BLaER1 (cell line): ENCODE measurements around the gene DIO3.
A peak's percentile ranks its signal among the peaks of the same experiment; 100 is the strongest.
"Not testable (repeated sequence)": the region's sequence is repeated elsewhere in the genome, so short reads cannot be mapped to it uniquely, and the experiment has no call there.

Experiments used
- H3K27ac ChIP-seq: shearing (Covaris generic); formaldehyde crosslinking; 2 replicates; pipeline ENCODE4 v1.8.1; 2022
- H3K27me3 ChIP-seq: shearing (Covaris generic); formaldehyde crosslinking; 2 replicates; pipeline ENCODE4 v1.8.1; 2022
- H3K36me3 ChIP-seq: shearing (Covaris generic); formaldehyde crosslinking; 2 replicates; pipeline ENCODE4 v1.8.1; 2022
- H3K4me1 ChIP-seq: shearing (Covaris generic); formaldehyde crosslinking; 2 replicates; pipeline ENCODE4 v1.8.1; 2022
- H3K4me2 ChIP-seq: shearing (Covaris generic); formaldehyde crosslinking; 2 replicates; pipeline ENCODE4 v1.8.1; 2022
- H3K4me3 ChIP-seq: shearing (Covaris generic); formaldehyde crosslinking; 2 replicates; pipeline ENCODE4 v1.8.1; 2022
- H3K9ac ChIP-seq: shearing (Covaris generic); formaldehyde crosslinking; 2 replicates; pipeline ENCODE4 v1.8.1; 2022
- H3K9me3 ChIP-seq: shearing (Covaris generic); formaldehyde crosslinking; 2 replicates; pipeline ENCODE4 v1.8.1; 2022
- H4K20me1 ChIP-seq: shearing (Covaris generic); formaldehyde crosslinking; 2 replicates; pipeline ENCODE4 v1.8.1; 2022
- Cebpa-rat ChIP-seq: shearing (Covaris generic); IDR thresholded peaks from 2 replicates; pipeline ENCODE4 v1.8.1; 2022

Gene DIO3

DNA sequence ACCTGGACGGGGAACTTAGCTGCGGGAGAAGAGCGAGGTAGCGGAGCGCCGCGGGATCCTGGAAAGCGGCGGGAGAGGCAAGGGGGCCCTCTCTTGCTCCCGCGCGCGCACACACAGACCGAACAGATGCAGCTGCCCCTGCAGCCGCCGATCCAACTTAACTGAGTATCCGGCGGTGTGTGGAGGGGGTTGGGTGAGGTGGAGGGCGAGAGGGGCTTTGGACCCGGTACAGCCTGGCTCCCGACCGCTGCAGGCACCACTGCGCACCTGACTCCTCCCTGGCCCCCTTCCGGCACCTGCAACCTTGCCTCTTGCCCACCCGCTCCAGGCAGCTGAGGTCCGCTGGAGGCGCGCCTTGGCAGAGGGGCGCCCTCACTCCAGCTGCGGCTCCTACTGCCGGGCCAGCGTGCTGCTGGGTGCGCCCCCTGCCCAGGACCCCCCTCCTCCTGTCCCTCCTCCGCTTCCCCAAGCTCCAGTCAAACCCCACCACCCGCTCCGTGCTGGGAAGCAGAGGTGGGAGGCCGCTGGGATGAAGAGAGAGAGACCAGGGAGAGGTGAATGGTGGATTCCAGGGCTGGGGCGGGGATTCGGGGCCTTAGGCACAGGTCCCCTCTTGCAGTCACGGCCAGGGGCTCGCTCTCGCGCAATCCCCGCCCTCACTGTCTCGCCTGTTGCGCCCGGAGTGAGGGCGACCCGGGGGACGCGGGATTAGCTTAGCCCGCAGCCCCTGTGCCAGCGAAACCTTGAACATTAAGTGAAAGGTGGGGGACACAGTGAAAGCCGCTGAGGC is 2.6 kb downstream of the DIO3 start:
- H3K27ac ChIP-seq = no peak overlapping the region
- no peak overlapping the region for H3K9ac ChIP-seq
- peaks cover 22% of the 10 kb centered on the region for H3K9me3 ChIP-seq
- H3K4me1 ChIP-seq = peaks cover 38% of the 10 kb centered on the region
- H3K36me3 ChIP-seq = no peaks in the 10 kb centered on the region
- H4K20me1 ChIP-seq = peaks cover 40% of the 10 kb centered on the region
- H3K4me2 ChIP-seq = peak overlapping the region; percentile 80
- H3K4me3 ChIP-seq = peak overlapping the region; percentile 40
- no peak for TF ChIP-seq Cebpa-rat
- H3K27me3 ChIP-seq = peaks cover 85% of the 10 kb centered on the region

- Histone ChIP-seq H3K36me3 (no peaks in the 10 kb centered on the region), H3K27me3 (peaks cover 79% of the 10 kb centered on the region), H3K4me2 (no peak overlapping the region; the same call in 1 of the 2 replicates), H3K27ac (no peak overlapping the region), H3K4me3 (no peak overlapping the region), H3K4me1 (peaks cover 40% of the 10 kb centered on the region), H4K20me1 (peaks cover 36% of the 10 kb centered on the region), H3K9ac (no peak overlapping the region), H3K9me3 (peaks cover 22% of the 10 kb centered on the region)
- no peak for TF ChIP-seq Cebpa-rat
These were observed 3.1 kb downstream of the DIO3 start for GRCh38 chr14:101564444-101564776.

DNA sequence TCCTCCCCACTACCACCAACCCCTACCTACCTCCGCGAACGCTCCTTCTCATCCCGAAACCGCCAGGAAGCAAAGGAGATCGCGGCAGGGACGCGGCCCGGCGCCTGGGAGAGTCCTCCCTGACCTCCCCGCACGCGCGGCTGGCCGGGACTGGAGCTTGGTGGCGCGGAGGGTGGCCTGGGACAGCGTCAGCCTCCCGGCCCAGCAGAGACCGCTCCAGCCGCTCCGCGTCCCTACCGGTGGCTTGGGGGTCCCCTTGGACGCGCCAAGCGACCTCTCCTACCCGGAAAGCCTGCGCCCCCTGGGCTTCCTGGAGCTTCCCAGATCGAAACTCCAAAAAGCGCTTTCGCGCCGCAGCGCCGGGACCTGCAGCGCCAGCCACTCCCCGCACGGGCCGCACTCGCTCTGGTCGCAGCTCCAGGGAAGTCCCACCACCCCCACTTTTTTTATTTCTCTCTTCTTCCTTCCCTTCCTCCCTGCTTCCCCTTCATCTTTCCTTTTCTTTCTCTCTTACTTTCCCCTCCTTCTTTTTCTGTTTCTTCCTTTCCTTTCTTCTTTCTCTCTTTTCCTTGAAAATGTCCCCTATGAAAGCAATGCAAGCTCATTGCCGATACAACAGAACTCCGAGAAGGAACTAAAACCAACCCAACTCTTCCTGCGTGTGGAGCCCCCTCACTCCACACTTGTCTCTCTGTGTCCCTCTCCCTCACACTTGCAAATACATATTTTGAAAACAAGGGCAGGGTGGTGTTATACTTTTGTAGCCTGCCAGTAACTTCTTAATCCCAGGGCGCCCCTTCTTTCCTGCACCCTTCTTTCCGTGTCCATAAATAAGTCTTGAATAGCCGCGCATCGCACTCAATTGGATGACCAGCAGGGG is 3.8 kb downstream of the DIO3 start:
- no peak overlapping the region for H3K4me2 ChIP-seq
- H3K27ac ChIP-seq = no peak overlapping the region
- H3K27me3 ChIP-seq = peaks cover 73% of the 10 kb centered on the region
- peaks cover 17% of the 10 kb centered on the region for H3K9me3 ChIP-seq
- H3K9ac ChIP-seq = no peak overlapping the region
- peaks cover 30% of the 10 kb centered on the region for H4K20me1 ChIP-seq
- H3K36me3 ChIP-seq = no peaks in the 10 kb centered on the region
- peaks cover 40% of the 10 kb centered on the region for H3K4me1 ChIP-seq
- H3K4me3 ChIP-seq = no peak overlapping the region
- no peak for TF ChIP-seq Cebpa-rat

DNA sequence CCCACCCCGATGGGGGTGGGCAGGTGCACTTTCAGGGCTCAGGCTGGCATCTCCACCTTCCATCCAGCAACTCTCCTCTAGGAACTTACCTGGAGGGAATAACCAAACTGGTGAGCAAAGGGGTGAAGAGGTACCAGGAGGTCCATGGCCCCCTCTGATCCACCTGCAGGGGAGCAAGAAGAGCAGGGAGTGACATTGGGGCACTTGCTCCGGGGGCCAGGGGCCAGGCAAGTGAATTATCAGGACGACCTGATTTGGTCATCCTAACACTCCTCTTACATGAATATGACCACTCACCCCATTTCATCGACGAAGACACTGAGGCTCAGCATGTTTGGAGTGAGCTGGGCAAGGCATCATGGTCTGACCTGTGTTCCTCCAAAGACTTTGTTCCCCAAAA is 6.0 kb downstream of the DIO3 start:
- TF ChIP-seq Cebpa-rat = no peak
- peaks cover under 1% of the 10 kb centered on the region; the same call in 1 of the 2 replicates for H3K9me3 ChIP-seq
- no peak overlapping the region for H3K9ac ChIP-seq
- H4K20me1 ChIP-seq = peaks cover 30% of the 10 kb centered on the region
- peaks cover 30% of the 10 kb centered on the region for H3K4me1 ChIP-seq
- no peaks in the 10 kb centered on the region for H3K36me3 ChIP-seq
- H3K4me3 ChIP-seq = no peak overlapping the region
- peaks cover 55% of the 10 kb centered on the region for H3K27me3 ChIP-seq
- no peak overlapping the region for H3K4me2 ChIP-seq
- H3K27ac ChIP-seq = no peak overlapping the region

- no peak for TF ChIP-seq Cebpa-rat
- Histone ChIP-seq H3K9me3 (no peaks in the 10 kb centered on the region), H3K36me3 (no peaks in the 10 kb centered on the region), H3K4me2 (no peak overlapping the region), H3K27me3 (peaks cover 17% of the 10 kb centered on the region), H3K9ac (no peak overlapping the region), H4K20me1 (no peaks in the 10 kb centered on the region), H3K4me1 (peaks cover 7% of the 10 kb centered on the region), H3K27ac (no peak overlapping the region), H3K4me3 (no peak overlapping the region)
These were observed 9.7 kb downstream of the DIO3 start for GRCh38 chr14:101571004-101571403.

- H3K27me3 ChIP-seq, H3K9me3 ChIP-seq, H4K20me1 ChIP-seq, H3K4me3 ChIP-seq, H3K27ac ChIP-seq, H3K4me1 ChIP-seq, H3K9ac ChIP-seq, H3K36me3 ChIP-seq, H3K4me2 ChIP-seq: not testable (repeated sequence)
These were observed 11.2 kb downstream of the DIO3 start for GRCh38 chr14:101572526-101572925.

DNA sequence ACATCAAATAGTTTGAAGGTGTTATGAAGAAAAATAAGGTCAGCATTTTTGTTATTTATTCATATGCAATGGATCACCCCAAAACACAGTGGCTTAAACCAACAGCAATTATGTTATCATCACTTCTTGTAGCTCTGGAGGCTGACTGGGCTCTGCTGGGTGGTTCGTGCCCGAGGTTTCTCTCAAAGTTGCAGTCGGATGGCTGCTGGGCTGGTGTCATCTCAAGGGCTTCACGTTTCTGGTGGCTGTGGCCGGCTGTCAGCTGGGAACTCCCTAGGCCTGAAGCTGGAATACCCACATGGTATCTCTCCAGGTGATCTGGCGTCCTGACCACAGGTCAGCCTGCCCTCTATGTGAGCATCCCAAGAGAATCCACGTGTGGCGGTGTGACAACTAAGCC is 12.0 kb downstream of the DIO3 start:
- no peaks in the 10 kb centered on the region for H3K36me3 ChIP-seq
- H4K20me1 ChIP-seq = no peaks in the 10 kb centered on the region
- no peaks in the 10 kb centered on the region for H3K9me3 ChIP-seq
- H3K4me1 ChIP-seq = peaks cover 7% of the 10 kb centered on the region
- no peak overlapping the region for H3K4me3 ChIP-seq
- no peak overlapping the region for H3K27ac ChIP-seq
- H3K9ac ChIP-seq = no peak overlapping the region
- H3K4me2 ChIP-seq = no peak overlapping the region
- no peaks in the 10 kb centered on the region for H3K27me3 ChIP-seq
- no peak for TF ChIP-seq Cebpa-rat

GRCh38 chr14:101575581-101575980 is 14.3 kb downstream of the DIO3 start:
- no peaks in the 10 kb centered on the region for H3K36me3 ChIP-seq
- no peak overlapping the region for H3K4me3 ChIP-seq
- TF ChIP-seq Cebpa-rat = no peak
- H3K27ac ChIP-seq = no peak overlapping the region
- no peak overlapping the region for H3K4me2 ChIP-seq
- no peaks in the 10 kb centered on the region for H3K9me3 ChIP-seq
- 0 out of 2 replicates have a peak, but pooled peaks cover 3% of the 10 kb centered on the region for H3K4me1 ChIP-seq
- H4K20me1 ChIP-seq = no peaks in the 10 kb centered on the region
- H3K9ac ChIP-seq = no peak overlapping the region
- H3K27me3 ChIP-seq = no peaks in the 10 kb centered on the region

DNA sequence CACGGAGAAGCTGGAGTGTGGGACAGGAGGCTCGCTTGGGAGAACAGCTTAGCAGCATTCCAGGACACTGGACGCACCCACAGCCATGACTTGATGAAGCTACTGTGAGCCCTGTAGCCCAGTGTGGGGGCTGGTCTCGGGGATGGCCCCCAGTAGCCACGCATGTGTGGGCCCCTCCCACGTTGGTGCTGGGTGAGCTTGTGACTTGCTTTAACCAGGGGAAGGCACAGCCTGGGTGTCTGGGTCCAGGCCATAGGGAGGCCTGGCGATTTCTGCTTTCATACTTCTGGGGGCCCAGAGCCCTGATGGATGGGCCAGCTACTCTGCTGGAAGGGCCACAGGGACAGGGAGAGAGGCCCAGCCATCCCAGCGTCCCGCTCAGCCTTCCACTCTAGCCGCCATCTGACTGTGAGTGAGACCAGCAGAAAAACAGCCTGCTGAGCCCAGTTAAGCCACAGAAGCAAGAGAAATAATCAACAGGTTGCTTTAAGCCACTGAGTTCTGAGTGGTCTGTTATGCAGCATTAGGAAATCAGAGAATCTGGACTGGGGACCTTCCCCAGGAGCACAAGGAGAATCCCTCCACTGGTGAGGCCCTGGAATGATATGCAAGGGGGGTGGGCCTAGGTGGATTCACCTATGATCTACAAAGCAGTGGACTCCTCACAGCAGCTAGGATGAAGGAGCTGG is 16.1 kb downstream of the DIO3 start:
- Histone ChIP-seq H3K36me3 (no peaks in the 10 kb centered on the region), H3K4me3 (no peak overlapping the region), H3K27ac (no peak overlapping the region), H4K20me1 (no peaks in the 10 kb centered on the region), H3K4me2 (no peak overlapping the region), H3K4me1 (0 out of 2 replicates have a peak, but pooled peaks cover 3% of the 10 kb centered on the region), H3K27me3 (no peaks in the 10 kb centered on the region), H3K9me3 (no peaks in the 10 kb centered on the region), H3K9ac (no peak overlapping the region)
- TF ChIP-seq Cebpa-rat = no peak

- Histone ChIP-seq H3K4me1 (0 out of 2 replicates have a peak, but pooled peaks cover 3% of the 10 kb centered on the region), H3K9ac (no peak overlapping the region), H4K20me1 (no peaks in the 10 kb centered on the region), H3K4me3 (no peak overlapping the region), H3K27ac (no peak overlapping the region), H3K27me3 (no peaks in the 10 kb centered on the region), H3K36me3 (no peaks in the 10 kb centered on the region), H3K4me2 (no peak overlapping the region), H3K9me3 (no peaks in the 10 kb centered on the region)
- no peak for TF ChIP-seq Cebpa-rat
These were observed 17.2 kb downstream of the DIO3 start for GRCh38 chr14:101578489-101578888.
